ENCODE measurements around the gene MCEE.
"Not testable (repeated sequence)": the region's sequence is repeated elsewhere in the genome, so short reads cannot be mapped to it uniquely, and the experiment has no call there.

The MCEE gene

DNA sequence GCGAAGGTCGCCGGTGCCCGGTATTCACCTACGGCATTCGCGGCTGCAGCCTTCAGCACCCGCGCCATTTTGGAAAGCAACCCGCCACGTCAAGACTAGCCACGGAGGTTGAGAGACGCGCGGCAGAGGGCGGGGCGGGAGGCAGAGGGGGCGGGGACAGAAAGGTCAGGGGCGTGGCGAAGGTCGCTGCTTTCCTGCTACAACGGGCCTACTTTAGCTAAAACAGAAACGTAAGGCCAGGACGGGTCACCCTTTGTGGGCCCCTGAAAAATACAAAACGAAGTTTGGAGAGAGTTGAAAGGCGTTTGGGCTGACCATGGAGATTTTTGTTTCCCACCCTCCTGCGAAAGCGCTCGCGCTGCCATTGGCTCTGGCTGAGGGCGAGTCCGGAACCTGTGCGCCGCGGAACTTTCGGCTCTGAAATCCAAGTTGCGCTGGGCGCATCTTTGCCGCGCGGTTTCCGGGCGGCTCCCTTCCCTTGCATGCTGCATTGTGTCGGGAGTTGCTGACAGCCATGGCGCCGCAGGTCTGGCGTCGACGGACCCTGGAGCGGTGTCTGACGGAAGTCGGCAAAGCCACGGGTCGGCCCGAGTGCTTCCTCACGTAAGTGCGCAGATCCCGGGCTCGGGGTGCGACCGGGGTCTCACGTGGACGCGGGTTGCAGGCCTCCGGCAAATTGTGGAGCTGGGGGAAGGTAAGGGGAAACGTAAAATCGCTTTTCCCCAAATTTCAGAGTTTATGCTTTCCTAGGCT is at the start of gene MCEE, which contains the start of gene MPHOSPH10:
Gene MCEE, minus strand, starts transcription at position 78 of the 753 bp plus-strand sequence. Its CDS starts 10 bp downstream, at position 68.
Gene MPHOSPH10, plus strand, starts transcription at position 483 of the 753 bp plus-strand sequence. Its CDS starts 32 bp downstream, at position 515.
- peak; percentile 80 for DNase-seq (ENCODE audit: low read depth, low spot score)

DNA sequence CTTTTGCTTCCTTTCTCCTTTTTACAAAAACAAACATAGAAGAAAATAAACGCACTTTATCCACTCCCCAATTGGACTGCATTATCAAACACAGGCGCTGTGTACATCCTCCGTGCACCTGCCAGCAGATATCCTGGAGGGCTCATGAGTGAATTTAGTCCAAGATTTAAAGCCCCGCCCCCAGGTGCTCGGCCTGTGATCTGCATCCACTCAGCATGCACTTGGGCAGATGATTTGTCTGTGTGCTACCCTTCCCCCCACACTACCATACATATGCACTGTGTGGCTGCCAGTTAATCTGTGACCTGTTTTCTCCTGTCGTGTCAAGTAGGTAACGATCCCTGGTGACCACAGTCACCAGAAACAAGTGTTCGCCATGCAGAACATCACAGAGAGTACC is 48.8 kb upstream of the MCEE start:
- DNase-seq (ENCODE audit: low read depth, low spot score): not testable (repeated sequence)

DNA sequence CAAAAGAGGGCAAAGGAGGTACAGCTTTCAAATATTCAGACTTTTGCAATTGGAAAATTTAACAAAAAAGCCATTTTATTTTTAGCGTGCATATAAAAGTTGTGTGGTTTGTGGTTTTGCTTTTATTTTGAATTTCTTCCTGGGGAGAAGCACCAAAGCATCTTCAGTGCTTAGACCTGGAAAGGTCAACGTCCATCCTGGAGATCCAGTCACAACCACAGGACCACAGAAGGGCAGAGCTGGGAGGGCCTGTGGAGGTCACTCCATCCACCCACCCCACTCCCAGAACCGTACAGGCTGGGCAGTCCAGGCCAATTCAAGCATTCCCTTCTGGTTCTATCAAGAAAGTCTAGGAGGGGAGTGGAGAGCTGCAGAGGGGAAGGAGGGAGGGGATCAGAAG is 44.2 kb upstream of the MCEE start:
- no peak for DNase-seq (ENCODE audit: low read depth, low spot score)

DNA sequence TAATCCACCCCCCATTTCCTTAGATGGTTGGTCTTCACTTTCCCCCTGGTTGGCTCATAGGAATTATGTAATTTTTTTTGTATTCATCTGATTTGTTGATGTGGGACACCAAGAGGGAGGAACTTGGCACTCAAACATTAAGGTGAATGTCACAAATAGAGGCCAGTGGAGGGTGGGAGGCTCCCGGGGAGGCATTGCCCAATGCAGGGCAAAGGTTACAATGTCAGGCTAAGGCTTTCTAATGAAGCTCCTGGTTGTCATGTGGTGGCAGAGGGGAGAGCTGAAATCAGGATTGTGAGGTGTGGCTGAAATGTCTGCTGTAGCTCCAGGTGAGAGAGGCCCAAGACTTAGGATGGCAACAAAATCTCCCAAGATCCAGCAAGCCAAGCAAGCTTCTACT is 43.1 kb upstream of the MCEE start:
- DNase-seq (ENCODE audit: low read depth, low spot score): no peak

DNA sequence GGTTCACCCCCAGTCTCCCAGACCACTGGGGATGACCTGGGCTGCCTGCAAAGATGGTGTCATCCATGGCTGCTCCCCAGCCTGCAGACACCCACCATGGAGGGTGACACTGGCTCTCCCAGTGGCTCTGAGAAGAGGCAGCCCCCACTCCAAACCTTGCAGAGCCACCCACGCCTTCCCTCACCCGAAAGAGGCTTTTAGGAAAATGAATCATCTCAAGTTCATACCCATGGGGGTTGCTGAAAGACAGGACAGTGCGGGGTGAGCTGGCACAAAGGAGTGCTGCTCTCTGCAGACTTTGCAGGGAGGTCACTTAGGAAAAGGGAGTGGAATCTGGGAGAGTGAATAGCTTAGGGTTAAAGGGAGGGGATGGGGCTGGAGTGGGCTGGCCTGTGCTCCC is 36.8 kb upstream of the MCEE start:
- no peak for DNase-seq (ENCODE audit: low read depth, low spot score)

DNA sequence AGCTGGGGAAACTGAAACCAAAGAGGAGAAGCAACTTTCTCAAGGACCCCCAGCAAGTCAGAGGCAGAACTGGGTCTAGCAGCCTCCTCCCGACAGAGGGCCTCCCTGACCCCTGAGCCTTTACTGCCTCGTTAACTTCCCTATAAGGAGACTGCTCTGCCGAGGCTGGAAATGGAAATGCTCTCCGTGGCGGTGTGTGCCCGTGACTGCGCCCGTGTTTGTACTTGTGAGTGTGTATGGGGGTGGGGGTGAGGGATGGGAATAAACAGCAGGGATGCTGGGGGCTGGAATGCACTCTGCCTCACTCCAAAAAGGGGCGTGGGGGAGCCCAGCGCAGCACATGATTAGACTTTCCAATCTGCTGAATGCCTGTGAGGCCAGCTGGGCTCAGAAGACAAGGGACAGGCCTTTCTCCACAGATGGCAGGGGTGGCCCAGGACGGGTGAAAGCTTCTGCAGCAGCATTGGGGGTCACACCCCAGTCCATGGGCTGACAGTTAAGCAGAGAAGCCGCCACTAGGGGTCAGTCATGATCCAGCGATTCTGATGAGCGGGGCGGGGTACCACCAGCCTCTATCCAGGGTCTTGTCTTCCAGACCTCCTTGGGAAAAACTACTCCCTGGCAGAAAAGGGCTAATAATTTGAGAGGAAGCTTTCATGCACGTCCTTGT is 27.2 kb upstream of the MCEE start:
- peak; percentile 52 for DNase-seq (ENCODE audit: low read depth, low spot score)

DNA sequence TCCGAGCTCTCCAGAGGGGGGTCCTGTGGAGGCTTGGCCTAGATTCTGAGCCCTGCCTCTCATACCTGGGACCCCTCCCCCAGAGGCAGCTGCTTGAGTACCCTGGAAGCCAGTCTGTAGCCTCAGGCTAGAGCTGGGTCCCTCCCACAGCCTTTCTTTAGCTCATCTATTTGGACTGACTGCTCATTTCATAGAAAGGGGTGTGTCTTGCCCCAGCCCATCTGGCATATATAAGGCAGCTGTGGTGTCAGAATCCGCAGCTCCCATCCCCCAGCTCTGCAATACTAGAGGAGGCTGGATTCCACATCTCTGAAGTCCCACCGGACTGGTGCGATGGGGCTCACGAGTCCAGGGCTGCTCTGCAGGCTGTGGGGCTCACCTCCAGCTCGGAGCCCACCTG is 26.5 kb upstream of the MCEE start:
- DNase-seq (ENCODE audit: low read depth, low spot score): peak; percentile 33

DNA sequence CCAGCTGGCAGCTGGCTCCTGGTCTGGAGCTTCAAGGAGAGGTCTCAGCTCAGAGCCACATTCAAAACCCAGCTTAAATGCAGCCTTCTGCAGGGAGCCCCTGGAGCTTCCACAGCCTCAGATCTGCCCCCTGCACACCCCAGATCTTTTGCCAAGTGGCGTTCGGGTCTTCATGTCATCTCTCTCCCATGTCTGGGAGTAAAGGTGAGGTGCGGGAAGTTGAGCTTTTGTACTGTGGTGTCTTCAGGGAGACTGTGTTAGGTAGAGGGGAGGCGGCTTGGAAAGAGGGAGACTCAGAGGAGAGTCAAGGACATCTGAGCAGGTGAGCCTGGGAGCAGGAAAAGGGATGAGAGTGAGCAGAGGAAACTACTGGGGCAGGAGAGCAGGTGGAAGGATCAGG is 25.8 kb upstream of the MCEE start:
- DNase-seq (ENCODE audit: low read depth, low spot score): no peak

DNA sequence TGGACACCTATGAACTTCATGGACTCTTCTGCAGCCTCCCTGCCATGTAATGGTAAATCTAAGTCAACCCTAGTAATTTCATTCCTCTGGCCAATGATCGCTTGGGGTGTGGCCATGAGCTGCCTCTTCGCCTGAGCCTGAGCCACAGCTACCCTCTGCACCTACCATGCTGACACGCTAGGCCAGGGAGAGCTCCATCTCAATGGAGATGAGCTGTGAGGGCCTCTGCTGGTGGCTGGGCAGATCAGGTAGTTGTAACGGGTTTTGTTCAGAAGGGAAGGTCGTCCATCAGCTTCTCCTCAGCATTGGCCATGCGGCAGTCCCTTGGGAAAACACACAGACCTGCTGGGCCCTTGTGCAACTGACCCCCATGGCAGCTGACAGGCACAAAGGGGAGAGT is 24.8 kb upstream of the MCEE start:
- DNase-seq (ENCODE audit: low read depth, low spot score): no peak

DNA sequence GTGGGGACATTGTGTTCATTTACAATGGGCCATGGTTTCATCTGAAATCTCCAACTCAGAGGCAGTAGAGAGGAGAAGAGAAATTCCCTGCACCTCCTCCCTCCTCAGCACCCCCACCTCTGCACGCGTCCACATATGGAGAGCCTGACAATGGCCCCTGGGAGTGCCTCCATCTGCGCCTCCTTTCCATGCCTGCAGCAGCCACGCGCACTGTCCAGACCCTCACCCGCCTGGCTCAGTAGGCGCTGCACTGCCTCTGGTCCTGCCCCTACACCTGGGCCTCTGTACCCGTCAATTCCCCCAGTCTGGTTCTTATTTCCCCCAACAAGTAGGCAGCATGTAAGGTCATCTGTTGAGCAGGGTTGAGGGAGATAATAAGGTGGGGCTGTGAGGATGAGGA is 24.2 kb upstream of the MCEE start:
- no peak for DNase-seq (ENCODE audit: low read depth, low spot score)

DNA sequence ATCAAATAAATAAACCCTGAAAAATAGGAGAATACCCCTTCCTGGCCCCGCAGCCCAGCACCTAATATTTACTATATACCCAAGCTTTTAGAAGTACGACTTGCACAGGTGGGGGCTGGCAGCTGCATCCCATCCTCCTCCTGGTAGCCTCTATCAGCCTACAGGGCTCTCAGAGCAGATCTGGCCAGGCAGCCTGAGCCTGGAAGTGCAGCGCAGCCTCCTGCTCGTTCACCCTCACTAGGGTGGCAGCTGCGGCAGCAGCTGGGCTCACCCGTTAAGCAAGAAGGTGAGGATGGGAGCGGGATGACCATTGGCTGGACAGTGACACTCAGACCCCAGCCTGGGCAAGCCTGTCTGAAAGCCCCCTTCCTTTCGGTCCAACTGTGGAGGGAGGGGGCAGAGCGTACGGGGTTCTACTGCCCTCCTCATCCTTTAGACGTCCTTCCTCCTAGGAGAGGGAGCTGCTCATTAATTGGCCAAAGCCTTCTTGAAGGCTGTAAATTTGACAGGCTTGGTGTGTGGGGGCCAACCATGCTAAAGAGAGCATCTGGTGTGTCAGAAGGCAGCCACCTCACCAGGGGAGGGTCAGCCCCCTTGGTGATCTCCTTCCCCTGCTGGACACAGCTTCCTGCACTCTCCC is 23.7 kb upstream of the MCEE start:
- DNase-seq (ENCODE audit: low read depth, low spot score): no peak

DNA sequence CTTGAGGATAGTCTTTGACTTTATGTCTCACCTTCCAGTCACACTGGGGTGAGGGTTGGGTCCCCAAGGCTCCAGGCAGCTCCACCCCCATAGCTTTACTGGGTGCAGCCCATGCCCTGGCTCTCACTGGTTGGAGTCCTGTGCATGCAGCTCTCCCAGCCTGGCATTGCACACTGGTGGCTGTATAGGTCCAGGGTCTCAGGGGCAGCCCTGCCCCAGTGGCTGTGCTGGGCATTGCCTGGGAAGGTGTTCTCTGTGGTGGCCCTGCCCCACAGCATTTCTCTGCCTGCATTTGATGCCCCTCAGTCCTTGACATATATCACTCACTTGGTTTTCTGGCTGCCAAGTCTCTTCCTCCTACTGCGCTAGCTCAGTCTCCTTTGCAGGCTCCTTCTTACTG is 21.6 kb upstream of the MCEE start:
- no peak for DNase-seq (ENCODE audit: low read depth, low spot score)

DNA sequence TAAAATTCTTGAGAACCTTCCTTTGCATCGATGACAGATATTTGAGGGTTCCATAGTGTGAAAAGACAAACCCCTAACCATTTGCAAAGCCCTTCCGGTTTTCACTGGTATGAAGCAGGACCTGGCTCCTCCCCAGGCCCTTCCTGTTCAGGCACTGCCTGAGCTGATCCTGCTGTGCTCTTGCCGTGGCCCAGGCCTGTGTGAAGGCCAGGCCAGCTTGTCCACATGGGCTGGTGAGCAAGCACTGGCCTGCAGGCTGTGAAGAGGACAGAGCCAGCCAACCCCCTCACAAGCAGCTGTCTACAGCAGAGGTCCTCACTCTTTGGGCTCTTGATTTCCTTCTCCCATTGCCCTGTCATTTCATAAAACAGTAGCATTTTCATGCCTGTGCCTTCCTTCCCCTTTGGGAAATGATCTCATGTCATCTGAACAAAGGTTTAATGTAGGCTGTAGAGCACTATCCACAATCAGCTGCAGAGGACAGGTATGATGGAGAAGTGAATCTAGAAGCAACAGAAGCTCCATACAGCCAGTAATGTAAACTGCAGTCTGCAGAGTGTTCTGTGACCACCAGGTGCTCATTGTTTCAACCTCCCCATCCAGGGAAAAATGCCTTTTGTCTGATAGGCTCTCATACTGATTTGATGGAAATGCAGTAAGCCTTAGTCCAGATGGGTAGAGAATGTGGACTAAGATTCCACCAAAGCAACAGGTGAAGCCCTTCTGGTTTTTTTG is 20.2 kb upstream of the MCEE start:
- no peak for DNase-seq (ENCODE audit: low read depth, low spot score)

DNA sequence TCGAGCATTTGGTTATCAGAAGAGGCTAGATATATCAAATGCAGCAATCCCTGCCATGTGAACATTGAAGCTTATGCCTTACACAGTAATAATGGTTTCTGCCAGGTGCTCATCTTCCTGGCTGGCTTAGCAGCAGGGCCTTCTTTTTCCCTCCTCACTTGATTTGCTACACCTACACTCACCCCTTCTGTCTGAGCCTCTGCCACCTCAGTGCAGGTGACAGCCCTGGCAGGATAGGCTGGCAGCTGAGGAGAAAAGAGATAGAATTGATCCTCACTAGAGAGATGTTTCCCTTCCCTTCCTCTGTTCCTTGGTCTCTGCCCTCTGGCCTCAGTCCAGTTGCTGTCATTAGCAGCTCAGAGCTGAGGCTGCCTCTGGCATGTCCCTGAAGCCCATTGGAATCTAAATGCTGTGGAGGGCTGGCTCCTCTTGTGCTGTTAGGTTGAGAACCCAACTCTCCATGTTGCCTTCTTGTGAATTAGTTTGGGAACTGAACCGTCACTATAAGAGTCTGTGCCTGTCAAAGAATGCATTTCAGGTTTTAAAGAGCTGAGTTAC is 18.6 kb upstream of the MCEE start:
- DNase-seq (ENCODE audit: low read depth, low spot score): no peak

DNA sequence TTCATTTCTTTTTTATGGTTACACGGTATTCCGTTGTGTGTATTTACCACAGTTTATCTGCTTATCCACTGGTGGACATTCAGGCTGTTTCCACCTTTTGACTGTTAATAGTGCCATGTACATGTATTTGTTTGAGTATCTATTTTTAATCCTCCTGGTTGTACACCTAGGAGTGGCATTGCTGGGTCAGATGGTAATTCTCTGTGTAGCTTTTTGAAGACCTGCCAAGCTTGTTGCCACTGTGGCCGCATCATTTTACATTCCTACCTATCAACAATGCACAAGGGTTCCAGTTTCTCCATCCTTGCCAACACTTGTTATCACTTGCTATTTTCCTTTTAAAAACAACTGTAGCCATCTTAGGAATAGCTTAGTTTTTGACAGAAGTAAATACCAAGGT is 13.8 kb upstream of the MCEE start:
- DNase-seq (ENCODE audit: low read depth, low spot score): no peak

DNA sequence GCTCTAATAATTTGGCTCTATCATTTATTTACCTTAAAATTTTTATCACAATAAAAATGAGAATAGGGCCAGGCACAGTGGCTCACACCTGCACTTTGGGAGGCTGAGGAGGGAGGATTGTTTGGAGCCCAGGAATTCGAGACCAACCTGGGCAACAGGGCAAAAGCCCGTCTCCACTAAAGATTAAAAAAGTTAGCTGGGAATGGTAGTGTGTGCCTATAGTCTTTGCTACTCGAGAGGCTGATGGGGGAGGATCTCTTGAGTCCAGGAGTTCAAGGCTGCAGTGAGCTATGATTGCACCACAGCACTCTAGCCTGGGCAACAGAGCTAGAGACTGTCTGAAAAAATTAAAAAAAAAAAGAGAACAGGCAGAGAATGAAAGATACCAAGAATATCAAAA is 6.1 kb upstream of the MCEE start:
- no peak for DNase-seq (ENCODE audit: low read depth, low spot score)

DNA sequence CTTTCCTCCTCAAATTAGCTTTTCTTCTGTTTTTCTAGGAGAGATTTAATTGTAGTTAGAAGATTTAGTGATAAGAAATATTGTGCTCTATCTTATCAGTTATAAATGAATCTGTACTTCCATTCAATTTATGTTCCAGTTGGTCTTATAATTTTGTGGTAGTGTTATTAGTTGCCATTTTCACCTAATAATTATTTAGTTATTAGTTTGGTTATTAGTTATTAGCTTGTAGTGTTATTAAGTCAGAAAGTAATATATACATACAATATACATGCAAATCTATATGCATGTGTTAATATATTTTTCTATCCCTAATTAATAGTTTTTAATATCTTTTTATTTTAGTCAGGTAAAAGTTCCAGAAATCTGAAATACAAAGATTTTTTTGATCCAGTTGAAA is 3.6 kb upstream of the MCEE start:
- DNase-seq (ENCODE audit: low read depth, low spot score): no peak

DNA sequence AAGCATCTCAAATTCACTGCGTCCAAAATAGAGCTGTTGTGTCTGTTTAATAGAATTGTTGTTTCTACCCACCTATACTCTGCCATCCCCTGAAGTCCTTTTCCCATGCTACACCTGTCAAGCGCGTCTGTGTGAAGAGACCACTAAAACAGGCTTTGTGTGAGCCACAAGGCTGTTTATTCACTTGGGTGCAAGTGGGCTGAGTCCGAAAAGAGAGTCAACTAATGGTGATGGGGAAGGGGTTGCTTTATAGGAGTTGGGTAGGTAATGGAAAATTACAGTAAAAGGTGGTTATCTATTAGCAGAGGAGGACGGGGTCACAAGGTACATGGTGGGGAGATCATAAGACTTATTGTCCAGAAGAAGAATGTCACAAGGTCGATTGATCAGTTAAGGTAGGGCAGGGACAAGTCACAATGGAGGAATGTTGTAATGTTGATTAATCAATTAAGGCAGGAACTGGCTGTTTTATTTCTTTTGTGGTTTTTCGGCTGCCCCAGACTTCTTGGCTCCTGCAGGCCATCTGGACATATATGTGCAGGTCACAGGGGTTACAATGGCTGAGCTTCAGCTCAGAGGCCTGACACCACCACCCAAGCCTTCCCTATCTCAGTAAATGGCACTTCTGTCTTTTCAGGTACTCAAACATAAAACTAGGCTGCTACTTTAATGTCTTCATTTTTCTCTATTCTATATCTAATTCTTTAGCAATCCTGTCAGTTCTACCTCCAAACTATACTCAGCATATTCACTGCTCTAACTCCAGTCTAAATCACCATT is 1.5 kb upstream of the MCEE start:
- not testable (repeated sequence) for DNase-seq (ENCODE audit: low read depth, low spot score)

DNA sequence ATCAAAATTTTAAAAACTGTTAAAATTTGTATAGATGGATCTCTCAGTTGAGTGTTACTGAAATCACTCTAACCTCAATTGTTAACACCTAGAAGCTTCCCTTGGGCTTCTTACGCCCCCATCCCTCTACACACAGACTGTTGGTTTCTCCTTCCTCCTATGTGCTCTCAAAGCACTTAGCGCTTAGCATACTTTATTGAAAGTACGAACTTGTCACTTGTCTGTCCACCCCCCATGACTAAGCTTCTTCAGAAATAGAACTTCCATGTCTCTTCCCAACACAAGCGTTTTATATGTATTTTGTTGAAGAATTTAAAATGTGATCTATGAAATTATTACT is 846 bp upstream of the MCEE start:
- no peak for DNase-seq (ENCODE audit: low read depth, low spot score)

DNA sequence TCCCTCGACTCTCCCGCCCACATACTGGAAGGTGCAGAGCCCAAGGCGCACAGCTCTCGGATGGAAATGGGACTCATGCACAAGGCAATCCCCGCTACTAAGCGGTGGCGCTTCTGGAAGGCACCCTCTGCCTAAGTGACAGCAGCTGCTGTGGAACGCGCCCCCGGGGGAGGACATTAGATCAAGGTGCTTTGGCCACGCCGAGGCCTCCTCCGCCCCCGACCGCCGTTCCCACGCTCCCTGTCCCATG is 202 bp downstream of the MCEE start:
- DNase-seq (ENCODE audit: low read depth, low spot score): no peak

DNA sequence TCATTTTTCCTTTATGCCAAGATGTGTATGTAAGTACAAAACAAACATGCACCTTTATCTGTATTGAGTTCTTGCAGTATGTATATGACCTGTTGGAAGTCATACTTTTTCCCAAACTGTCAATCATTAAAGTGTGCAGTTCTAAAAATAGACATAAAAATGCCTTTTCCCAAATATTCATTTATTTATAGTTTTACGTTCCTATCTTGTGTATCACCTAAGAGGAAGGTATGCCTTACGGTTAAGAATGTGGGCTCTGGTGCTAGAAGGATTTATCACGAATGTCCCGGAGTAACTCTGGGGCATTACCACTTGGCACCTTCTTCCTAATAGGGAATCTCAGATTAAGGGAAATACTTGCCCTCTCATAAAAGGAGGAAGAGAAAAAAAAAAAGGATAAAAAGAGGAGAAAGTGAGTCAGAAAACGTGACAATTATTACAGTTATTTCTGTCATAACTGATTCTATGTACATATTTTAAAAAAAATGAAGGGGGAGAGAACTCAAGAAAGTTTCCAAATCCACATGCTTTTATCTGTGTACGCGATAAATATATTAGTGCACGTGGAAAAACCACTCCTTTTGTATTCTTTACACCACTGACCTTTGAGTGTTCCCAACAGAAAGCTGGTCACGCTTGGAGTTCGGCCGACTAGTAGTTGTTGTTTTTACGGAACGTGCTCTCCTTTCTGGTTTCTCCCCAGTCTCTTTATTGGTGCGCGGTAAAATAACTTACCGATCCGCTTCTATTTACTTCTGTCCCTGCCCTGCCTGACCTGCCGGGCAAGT is 721 bp downstream of the MCEE start:
- DNase-seq (ENCODE audit: low read depth, low spot score): no peak
